HG03342 (cell line): ENCODE measurements around the gene HNF1B.
A peak's percentile ranks its signal among the peaks of the same experiment; 100 is the strongest.

ENCODE experiments used
- ATAC-seq: cut with Tn5 transposase; IDR thresholded peaks from one replicate; pipeline ENCODE4 v1.9.1; 2021; ENCODE audit warnings: mild to moderate bottlenecking, moderate library complexity; ENCODE audit not compliant: unreplicated experiment

Gene HNF1B

DNA sequence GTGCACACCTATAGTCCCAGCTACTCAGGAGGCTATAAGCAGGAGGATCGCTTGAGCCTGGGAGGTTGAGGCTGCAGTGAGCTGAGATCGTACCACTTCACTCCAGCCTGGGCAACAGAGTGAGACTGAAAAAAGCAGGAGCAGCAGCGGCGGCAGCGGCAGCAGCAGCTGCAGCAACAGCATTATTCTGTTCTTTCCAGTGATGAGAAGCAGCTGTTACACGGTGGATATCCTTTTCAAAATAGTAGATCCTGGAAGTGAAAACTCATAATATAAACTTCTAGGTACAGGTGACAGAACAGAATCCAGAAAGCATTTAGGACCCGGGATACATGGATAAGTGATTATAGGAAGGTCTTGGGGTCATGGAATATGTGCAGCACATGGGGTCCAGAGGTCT, 17.8 kb upstream of the HNF1B start:
- ATAC-seq = no peak

DNA sequence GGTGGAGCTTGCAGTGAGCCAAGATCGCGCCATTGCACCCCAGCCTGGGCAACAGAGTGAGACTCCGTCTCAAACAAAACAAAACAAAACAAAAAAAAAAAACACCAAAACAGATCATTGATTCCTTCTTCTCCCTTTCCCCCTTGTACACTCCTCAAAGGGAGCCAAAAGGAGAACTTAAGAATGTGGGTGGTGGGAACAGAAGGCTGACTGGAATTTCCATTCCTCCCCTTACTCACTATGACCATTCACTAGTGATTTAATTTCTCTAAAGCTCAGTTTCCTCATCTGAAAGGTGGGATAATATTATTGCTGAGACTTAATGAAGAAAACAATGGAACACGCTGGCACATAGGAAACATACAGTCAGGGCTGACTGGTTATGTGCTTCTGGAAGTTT, 17.1 kb upstream of the HNF1B start:
- no peak for ATAC-seq

DNA sequence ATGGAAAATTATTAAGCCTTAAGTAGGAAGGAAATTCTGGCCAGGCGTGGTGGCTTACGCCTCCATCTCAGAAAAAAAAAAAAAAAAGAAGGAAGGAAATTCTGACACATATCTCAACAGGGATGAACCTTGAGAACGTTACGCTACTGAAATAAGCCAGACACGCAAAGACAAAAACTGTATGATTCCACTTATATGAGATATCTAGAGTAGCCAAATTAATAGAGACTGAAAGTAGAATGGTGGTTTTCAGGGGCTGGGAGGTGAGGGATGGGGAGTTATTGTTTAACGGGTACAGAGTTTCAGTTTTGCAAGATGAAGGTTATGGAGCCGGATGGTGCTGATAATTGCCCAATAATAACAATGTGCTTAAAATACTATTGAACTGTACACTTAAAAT, 16.2 kb upstream of the HNF1B start:
- ATAC-seq = peak; percentile 55

- no peak for ATAC-seq
Observed at GRCh38 chr17:37759014-37759637, 14.3 kb upstream of the HNF1B start.

- ATAC-seq = no peak
Observed at GRCh38 chr17:37756051-37756450, 11.2 kb upstream of the HNF1B start.

- ATAC-seq = no peak
Observed at GRCh38 chr17:37755455-37755854, 10.6 kb upstream of the HNF1B start.

GRCh38 chr17:37754363-37754762, 9.5 kb upstream of the HNF1B start:
- ATAC-seq = no peak

DNA sequence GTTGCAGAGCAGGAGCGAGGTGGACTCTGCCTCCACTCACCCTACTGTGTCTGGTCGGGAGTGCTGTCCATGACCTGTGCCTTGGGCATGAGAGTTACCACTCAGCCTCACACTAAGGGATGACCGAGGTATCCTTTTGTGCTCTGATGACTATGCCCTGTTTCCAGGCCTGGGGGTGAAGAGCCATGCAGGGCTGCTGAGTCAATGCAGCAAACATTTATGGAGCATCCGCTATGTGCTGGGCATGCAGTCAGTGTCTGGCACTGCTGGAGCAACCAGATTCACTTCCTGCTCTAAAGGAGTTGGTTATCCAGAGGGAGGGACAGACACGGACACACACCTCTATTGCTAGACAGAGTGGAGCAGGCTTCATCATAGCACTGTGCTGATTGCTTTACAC, 7.6 kb upstream of the HNF1B start:
- ATAC-seq = no peak

- peak; percentile 46 for ATAC-seq
Observed at GRCh38 chr17:37750768-37751475, 6.1 kb upstream of the HNF1B start.

DNA sequence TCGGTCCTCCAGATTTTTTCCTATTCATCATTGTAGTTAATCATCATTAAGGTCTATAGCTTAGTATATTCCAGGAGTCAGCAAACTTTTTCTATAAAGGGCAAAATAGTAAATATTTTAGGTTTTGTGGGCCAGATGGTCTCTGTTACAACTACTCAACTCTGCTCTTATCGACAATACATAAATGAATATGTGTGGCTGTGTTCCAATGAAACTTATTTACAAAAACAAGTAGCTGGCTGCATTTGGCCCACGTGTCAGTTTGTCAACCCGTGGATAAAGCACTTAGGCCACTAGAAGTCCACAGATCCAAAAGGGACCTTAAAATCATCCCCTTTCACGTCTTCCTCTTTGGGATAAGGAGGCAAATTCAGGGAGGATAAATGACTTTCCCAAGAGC, 5.4 kb upstream of the HNF1B start:
- ATAC-seq = no peak

GRCh38 chr17:37747222-37747621, 2.4 kb upstream of the HNF1B start:
- ATAC-seq = no peak

GRCh38 chr17:37746617-37747016, 1.8 kb upstream of the HNF1B start:
- ATAC-seq = no peak

DNA sequence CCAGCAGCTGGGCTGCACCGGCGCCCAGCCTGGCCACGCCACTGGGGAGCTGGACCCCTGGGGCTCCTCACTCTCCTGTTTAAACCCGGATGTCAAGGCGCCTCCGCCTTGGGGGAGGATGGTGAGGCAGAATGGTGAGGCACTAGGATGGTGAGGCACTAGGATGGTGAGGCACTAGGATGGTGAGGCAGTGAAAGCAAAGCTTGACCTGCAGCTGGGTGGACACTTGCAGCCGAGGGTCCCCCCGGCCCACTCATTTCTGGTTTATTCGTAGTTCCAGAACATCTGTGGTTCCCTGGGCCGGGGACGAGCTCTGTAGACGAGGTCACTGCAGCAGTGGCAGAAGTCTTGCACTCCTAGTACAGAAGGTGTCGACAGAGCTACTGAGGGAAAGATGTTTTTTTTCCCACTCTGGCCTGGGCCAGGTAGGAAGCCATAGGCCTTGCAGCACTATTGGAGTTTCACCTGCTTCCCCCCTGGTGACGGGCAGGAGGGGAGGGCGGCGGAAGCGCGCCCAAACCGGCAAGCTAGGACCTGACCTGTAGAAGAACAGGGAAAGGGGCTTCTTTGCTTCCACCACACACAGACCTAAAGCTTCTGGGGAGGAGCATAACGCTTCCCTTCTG, 1.1 kb upstream of the HNF1B start:
- ATAC-seq = no peak

DNA sequence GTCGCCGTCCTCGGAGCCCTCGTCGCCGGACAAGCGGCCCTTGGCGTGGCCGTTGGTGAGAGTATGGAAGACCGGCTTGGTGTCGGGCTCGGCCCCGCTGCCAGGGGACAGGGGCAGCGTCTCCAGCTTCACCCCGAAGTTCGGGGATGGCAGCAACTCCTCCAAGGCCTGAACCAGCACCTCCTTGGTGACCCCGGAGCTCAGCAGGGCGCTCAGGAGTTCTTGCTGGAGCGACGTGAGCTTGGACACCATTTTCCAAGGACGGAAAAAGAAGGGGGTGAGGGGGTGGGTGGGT, 279 bp downstream of the HNF1B start:
- ATAC-seq = no peak

- ATAC-seq = no peak
Observed at GRCh38 chr17:37743875-37744632, 805 bp downstream of the HNF1B start.

DNA sequence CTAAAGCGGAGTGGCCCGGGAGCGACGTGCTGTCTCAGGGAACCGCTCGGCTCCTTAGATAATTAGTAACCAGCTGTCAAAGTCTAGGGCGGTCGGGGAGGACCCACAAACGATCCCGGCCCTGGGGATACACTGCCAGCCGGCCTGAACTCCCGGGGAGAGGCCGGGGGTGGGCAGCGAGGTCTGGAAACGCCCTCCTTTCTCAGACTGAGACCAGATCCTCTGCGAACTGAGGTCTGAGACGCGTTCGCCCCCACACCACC, 1.3 kb downstream of the HNF1B start:
- ATAC-seq = no peak

GRCh38 chr17:37742762-37743611, 1.9 kb downstream of the HNF1B start:
- no peak for ATAC-seq

- ATAC-seq = no peak
Observed at GRCh38 chr17:37742116-37742761, 2.6 kb downstream of the HNF1B start.

GRCh38 chr17:37741341-37742115, 3.3 kb downstream of the HNF1B start:
- ATAC-seq = no peak

DNA sequence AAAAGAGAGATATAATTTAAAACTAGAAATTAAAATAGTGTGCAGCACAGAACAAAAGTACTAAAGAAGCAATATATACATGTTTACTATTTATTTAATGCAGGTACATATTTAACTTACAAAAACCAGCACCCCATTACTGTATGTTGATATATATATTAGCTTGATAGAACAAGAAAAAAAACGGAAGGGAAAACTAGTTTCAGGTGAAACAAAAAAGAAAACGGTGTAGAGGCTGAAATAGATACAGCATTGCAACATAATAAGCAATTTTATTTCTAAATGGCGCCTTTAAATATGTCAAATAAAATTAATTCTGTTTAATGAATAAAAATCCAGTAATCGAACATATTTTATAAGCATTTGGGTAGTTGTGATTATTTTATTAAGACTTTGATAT, 3.9 kb downstream of the HNF1B start:
- ATAC-seq = no peak
